GM21619 (cell line): ENCODE results near the gene CAND2.
A peak's percentile ranks its signal among the peaks of the same experiment; 100 is the strongest.
"Not testable (repeated sequence)": the region's sequence is repeated elsewhere in the genome, so short reads cannot be mapped to it uniquely, and the experiment has no call there.

Experiments
- ATAC-seq: cut with Tn5 transposase; IDR thresholded peaks from one replicate; pipeline ENCODE4 v1.9.1; 2021; ENCODE audit not compliant: unreplicated experiment

Gene CAND2

DNA sequence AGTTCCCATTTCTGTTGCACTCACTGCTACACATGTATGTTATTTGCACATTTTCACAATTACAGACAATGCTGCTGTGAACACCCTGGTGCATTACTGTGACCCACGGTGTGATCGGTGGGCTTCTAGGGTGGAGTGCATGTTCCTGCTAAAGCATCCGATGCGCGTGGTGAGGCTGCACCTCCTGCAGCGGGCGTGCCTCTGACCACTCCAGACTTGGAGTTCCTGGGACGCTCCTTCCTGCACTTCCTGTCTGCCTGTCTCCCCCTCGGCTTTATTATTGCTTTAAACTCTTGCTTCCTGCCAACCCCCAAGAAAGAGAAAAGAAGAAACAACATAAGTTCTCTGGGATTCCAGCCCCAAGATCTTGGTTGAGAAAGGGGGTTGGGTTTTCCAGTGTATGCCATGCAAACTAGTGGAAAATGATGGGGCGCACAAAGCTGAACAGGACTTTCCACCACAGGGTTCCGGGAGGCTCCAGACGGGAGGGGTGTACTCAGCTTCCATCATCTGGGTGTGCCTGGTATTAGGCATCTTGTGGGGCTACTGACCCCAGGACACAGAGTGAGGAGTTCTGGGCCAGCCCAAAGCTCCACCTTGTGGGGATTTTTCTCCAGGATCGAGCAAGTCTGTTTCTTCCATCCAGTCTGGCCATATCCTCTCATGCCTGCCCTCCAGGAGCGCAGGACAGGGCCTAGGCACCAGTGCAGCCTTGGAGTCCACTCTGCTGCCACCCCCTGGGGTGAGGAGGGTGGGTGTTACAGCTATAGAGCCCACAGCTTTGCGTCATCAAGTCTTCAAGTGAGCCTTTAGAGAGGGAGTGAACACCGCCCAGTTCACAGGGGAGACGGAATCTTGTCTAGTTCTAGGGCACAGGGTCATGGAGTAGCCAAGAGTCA lies 33.7 kb downstream of the CAND2 start:
- ATAC-seq = no peak

DNA sequence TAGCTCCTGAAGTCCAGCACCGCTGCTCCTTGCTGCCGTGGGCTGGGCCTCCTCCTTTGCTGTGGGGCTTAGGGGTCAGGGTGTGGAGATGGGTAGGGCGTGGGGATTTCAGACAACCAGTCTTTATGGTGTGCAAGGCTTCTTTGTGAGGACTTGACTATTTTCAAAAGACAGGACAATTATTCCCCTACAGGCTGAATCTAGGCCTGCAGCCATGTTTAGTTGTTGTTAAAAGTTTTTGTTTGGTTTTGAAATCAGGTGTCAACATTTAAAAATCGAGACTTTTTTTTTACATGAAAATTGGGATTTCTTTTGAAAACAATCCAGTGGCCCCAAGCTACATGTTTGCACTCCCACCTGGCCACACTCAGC lies 34.3 kb downstream of the CAND2 start:
- ATAC-seq = no peak

DNA sequence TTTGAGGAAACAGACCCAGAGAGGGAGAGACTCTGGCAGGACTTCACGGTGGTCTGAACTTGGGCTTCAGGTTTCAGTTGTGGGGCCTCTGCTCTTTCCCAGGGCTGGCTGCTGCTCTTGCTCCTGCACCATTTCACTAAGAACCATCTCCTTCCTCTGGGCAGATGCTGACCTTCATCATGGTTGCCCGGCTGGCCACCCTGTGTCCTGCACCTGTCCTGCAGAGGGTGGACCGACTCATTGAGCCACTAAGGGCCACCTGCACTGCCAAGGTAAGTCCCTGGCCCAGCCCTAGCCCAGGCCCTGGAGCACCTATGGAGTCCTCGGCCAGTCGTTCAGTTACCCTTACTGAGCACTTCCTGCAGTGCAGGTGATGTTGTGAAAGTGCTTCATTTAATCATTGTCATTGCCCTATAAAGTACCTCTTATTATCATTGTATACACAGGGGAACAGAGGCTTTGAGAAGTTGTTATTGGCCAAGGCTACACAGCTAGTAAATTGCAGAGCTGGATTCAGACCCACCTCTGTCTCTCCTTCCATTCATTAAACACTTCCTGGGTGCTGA lies 34.9 kb downstream of the CAND2 start:
- no peak for ATAC-seq

DNA sequence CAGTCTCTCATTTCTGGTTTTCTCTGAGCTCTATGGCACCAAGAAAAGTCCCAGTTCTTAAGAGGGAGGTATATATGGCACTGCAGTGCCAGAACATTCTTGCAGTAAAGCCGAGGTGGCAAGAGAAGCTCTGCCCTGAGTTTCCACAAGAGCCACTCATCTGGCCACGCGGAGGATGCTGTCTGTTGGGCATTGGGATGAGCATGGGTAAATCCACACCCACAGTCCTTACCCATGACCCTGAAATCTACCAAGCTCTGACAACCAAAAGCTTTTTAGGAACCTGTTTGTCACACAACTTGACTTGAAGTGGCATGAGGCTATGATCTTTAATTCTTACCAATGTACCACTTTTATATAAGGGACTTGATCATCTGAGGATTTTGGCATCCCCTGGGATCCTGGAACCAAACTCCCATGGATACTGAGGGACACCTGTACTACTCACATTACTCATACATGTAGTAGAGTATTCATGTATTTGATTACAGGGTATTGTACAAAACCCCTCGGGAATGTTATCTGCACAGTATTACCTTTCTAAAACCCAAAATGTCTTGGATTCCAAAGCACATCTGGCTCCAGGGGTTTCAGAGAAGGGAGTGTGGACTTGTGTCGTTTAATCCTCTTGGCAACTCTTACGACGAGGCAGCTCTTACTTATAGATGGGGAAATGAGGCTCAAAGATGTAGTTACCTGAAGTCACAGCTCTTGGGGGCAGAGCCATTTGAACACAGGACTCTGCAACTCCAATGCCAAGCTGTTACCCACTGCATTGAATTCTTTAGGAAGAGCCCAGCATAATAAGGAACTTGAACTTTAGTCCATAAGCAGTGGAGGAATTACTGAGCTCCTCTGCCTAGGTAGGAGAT lies 36.1 kb downstream of the CAND2 start:
- no peak for ATAC-seq

DNA sequence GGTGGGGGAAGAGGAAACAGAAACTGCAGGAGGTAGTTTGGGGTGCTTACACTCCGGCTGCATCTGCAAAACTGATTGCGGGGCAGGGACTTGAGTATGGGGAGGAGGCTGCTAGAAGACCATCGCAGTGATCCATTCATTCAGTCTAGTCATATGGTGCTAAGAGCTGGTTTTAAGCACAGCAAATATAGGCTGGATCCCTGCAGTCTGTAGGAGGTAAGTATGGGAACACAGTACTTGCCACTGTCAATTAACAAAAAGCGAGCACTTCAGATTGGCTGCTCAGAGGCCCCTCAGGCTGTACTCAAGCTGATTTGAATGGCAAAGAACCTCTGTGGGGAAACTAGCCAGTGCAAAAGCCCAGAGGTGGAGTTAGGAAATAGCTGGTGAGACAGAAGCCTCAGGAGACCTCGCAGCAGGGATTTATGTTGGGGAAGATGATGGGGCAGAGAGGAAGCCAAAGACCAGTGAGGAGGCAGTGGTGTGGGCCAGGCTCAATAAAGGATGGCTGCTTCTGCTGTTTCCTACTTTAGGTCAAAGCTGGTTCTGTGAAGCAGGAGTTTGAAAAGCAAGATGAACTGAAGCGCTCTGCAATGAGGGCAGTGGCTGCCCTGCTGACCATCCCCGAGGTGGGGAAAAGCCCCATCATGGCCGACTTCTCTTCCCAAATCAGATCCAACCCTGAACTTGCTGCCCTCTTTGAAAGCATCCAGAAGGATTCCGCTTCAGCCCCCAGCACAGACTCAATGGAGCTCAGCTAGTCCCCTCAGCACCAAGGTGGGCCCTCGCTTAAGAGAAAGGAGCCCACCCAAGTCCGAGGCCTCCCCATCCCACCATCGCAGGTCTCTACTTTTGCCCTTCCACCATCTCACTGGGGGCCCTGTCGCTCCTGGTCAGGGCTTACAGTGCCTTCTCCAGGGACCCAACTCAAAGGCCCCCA lies 37.0 kb downstream of the CAND2 start:
- no peak for ATAC-seq

DNA sequence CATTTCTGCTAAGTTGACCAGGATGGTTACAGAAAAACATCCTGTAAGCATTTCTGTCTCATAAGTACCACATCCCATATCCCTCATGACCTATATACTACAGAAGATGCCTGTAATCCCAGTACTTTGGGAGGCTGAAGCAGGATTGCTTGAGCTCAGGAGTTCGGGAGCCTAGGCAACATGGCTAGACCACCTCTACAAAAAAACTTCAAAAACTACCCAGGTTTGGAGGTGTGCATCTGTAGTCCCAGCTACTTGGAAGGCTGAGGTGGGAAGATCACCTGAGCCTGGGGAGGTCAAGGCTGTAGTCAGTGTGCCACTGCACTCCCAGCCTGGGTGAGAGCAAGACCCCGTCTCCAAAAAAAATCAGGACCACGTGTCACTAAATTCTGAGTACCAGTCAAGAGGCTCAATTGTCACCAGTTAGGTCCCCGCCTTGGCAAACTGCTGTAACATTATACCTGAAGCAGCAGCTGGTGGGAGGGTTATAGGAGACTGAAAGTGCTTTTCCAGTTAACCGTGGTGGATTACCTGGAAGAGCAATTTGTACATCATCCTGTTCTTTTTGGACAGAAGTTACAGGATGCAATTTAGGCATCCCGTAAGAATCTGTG lies 38.7 kb downstream of the CAND2 start:
- no peak for ATAC-seq

DNA sequence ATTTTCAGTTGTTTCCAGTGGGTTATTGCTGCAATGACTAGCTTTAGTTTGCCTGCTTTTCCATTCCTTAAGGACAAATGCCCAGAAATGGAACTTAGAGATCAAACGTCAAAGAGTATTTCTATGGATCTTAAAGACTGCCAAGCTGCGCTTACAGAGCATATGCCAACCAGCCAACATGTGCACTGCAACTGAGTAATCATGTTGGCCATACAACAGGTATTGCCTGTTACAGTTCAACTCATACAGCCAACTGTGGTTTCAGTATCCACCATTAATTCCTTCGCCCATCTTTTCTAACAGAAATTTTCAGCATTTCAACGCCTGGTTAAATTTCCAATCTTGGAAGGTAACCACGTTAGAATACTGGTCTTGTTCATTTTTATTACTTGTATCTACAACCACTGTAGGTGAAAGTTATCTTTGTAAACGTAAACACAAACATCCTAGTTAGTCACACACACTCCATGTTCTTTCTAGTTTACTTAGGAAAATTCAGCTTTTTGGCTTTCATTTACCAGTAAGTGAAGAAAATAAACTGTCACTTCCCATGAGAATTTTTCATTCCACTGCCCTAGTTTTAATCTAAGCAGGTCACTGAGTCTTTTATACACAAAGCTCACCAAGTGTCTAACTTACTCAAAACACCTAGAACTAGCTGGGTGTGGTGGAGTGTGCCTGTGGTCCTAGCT lies 41.0 kb downstream of the CAND2 start:
- ATAC-seq = no peak

DNA sequence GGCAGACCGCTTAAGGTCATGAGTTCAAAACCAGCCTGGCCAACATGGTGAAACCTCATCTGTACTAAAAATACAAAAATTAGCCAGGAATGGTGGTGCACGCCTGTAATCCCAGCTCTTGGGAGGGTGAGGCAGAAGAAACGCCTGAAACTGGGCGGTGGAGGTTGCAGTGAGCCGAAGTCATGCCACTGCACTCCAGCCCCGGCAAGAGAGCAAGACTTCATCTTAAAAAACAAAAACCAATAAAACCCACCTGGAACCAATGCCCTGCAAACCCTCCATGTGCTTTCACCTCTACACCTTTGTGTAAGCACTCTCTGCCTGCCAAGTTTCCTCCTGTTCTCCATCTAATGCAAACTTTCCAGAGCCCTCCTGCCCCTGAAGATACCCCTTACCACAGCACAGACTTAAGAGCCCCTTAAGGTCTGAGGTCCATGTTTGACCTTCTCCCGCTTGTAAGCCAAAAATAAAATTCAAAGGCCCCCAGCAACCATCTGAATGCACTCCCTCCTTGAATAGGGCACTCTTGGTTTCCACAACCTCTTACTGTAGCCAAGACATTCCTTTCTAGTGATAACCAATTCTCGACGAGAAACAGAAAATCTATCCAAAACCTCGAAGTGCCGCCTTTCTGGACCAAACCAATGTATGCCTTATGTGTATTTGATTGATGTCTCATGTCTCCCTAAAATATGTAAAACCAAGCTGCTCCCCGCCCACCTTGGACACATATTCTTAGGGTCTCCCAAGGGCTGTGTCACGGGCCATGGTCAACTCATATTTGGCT lies 41.9 kb downstream of the CAND2 start:
- no peak for ATAC-seq

DNA sequence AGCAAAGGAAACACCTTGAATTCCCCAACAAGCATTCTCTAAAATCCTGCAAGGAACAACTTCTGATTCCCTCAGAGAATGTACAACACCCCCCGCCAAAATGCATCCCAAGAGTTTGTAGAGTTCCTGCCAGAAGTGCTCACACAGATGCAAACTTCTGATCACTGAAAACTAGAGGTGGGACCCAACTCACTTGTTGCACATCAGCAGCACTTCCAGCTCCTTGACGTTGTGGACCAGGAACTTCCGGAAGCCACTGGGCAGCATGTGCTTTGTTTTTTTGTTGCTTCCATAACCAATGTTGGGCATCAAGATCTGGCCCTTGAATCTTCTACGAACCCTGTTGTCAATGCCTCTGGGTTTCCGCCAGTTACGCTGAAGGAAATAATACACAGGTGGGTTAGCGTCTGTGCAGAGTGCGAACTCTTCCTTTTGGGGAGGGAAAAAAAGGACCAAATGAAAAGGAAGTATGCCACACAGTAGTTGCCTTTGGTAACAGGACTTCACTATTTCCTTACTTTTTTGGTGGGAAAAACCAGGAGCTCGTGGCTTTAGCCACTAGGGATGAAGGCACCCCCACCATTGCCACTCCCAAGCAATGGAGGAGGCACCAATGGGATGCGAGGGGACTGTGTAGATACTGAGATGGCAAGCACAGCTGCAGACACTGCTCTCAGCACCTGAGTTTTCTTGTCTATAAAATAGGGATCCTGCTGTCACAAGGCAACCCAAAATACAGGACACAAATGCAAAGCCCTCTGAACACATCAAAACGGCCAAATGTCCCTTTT lies 42.9 kb downstream of the CAND2 start:
- ATAC-seq = no peak

DNA sequence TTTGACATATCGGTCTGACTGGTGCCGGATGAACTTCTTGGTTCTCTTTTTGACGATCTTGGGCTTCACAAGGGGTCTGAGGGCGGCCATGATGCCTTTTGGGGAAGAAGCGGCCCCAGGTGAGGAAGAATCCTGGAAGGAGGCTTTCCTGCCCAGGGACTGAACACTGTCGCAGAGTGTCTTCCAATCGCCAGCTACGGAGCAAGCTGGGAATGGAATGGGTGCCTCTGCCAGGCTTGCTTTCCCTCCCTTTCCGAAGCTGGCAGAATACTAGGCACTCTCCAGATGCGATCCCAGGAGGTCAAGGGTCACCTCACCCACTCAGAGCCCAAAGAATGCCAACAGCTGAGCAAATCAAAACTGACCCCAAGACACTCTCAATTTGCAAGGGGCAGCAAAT lies 43.7 kb downstream of the CAND2 start:
- not testable (repeated sequence) for ATAC-seq

DNA sequence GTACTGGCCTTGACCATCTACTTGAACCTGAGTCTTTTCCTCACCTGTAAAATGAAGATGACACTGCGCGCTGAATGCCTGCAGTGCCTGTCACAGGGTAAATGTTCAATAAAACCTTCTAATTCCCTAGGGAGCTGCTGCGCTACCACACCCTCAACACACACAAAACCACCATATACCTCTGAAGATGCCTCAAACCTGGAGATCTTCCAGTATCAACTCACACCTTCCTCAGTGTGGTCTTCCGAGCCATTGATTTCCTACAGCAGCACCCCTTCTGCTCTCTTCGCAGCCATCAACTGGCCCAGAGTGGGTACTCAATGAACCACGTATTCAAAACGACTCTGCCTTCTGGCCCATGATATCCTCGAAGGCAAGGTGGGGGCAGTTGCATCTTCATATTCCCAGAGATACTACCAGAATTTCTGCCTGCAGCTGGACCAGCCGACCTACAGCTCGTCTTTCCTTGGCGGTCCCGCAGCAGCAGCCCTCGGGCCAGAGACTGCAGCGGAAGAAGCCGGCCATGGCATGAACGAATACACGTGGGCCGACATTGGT lies 44.2 kb downstream of the CAND2 start:
- peak; percentile 34 for ATAC-seq

DNA sequence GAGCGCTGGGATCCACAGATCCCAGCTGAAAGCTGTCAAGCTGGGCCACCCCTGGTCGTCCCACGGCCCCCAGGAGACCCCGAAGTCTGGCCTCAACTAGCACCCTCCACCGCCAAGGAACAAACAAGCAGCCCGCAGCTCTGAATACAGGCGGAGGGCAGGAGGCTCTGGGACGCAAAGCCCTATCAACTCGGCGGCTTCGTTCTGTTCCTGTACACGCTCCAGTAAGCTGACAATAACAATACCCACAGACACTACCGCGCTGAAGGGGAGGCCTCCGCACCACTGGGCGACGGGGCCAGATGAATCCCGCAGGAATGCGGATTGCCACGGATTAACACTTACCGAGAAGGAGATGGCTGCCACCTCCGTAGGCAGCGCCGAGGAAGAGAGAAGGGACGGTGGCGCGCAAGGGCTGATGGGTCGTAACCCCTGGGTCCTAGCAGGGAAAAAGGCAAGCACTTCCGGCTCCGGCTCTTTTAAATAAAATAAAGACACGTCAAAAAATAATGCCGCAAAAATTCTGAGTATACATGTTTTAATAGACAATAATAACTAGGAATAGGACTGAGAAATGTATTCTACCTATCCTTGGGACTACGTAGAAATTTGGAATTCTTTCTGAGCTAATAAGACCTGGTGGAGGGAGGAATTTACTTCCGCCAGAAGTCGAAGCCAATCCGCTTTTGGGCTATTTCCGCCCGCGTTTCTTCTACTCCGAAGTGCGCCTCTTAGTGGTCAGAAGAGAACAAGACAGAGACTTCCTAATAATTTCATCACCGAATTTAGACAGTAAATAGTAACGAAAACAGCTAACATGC lies 44.9 kb downstream of the CAND2 start, which contains the start of gene RPL32:
TSS of gene RPL32 (minus strand) at position 417 of the 821 bp plus-strand sequence. CDS start 1,328 bp downstream, outside the sequence.
- ATAC-seq = peak; percentile 84

DNA sequence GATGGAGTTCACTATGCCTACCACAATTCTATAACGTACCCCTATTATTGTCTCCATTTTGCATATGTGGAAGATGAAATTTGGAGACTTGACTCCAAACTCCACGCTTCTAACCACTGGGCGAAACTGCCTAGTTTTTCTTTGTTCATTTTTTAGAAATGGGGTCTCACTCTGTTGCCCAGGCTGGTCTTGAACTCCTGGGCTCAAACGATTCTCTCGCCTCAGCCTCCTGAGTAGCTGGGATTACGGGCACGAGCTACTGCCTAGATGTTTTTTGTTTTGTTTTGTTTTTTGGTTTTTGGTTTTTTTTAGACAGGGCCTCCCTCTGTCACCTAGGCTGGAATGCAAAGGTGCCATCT lies 45.5 kb downstream of the CAND2 start:
- ATAC-seq = peak; percentile 12

DNA sequence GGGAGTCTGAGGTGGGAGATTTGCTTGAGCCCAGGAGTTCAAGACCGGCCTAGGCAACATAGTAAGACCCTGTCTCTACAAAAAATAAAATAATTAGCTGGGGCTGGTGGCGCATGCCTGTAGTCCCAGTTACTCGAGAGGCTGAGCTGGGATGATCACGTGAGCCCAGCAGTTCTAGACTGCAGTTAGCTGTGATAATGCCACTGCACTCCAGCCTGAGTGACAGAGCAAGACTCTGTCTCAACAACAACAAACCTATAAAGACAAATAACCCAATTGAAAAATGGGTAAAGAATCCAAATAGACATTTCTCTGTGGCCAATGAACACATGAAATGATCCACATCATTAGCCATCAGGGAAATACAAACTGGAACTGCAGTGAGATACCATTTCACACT lies 46.0 kb downstream of the CAND2 start:
- ATAC-seq = no peak

DNA sequence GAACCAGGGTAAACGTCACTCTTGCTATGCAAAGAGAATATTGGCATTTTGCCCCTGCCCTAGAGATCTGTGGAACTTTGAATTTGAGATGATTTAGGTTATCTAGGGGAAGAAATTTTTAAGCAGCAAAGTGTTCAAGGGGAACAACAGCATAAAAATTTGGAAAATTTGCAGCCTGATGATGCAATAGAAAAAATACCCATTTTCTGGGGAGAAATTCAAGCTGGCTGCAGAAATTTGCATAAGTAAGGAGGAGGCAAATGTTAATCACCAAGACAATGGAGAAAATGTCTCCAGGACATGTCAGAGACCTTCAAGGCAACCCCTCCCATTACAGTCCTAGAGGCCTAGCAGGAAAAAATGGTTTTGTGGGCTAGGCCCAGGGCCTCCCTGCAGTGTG lies 49.3 kb downstream of the CAND2 start:
- no peak for ATAC-seq

DNA sequence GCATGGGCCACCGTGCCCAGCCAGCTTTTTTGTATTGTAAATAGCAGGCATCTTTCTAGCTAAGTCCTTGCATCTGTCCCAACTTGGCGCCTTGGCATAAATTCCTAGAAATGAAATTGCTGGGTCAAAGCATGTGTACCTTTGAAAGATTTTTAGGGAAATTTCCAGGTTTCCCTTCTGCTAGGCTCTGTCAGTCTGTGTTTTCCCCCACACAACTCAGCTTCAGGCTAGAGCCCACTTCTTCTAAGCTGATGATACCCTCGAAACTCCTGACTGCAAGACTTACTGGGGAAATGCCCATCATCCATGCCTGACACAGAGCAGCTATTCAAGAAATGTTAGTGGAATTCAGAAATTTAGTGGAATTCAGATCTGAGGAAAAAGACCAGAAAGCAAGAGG lies 55.7 kb downstream of the CAND2 start:
- no peak for ATAC-seq

DNA sequence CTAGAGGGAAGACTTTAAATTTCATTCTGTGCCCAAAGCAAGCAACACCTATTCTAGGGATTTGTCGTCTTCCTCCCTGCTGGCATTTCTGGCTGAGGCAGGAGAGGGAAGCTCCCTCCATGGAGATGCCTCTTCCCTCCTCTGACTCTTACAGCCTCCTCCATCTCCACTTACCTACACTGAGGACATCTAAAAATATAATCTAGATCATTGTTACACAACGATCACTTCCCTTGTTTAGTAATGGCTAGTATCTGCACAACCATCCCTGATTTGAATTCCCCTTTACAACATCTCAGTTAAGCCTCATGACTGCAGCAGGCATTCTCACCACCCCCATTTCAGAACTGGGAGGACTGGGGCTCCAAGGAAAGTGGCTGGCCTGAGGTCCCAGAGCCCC lies 57.4 kb downstream of the CAND2 start:
- not testable (repeated sequence) for ATAC-seq
